Cardiac muscle cell (in vitro differentiated cells and primary cell): ENCODE data around the gene EPHA1. TPM values are rescaled to one million over a fixed set of nuclear protein-coding genes. Genes with fewer than 3 reads are reported as not detected.

ENCODE experiments used
- DNase-seq, 2 donors: peaks; one replicate each; pipeline versions ENCODE4 v3.0.0 to v3.0.0-alpha.2; 2010 to 2017; ENCODE audit warnings: low read depth in 1 of 2, low spot score in 1 of 2
- H3K27ac ChIP-seq: fragments of 200-600 bp; sonication (generic); 2 replicates; pipeline ENCODE4 v1.5.1; 2016
- H3K27me3 ChIP-seq: fragments of 200-600 bp; sonication (generic); 2 replicates; pipeline ENCODE4 v1.6.0; 2016; ENCODE audit warnings: control low read depth
- H3K36me3 ChIP-seq: fragments of 200-600 bp; sonication (generic); 2 replicates; pipeline ENCODE4 v1.5.1; 2016; ENCODE audit warnings: control low read depth
- H3K4me1 ChIP-seq: fragments of 200-600 bp; sonication (generic); 2 replicates; pipeline ENCODE4 v1.8.1; 2017; ENCODE audit warnings: low read depth, mild to moderate bottlenecking, mixed run types
- H3K4me3 ChIP-seq: fragments of 200-600 bp; sonication (generic); 2 replicates; pipeline ENCODE4 v1.5.1; 2016; ENCODE audit warnings: mild to moderate bottlenecking
- H3K9me3 ChIP-seq: fragments of 200-600 bp; sonication (generic); 2 replicates; pipeline ENCODE4 v1.5.1; 2017; ENCODE audit warnings: low read depth, mild to moderate bottlenecking, control low read depth
- CTCF ChIP-seq: IDR thresholded peaks from 2 replicates; pipeline ENCODE4 v1.5.1; 2012; ENCODE audit warnings: low read depth, mild to moderate bottlenecking, low read length
- polyA plus RNA-seq: library from polyadenylated mRNA; unstranded; fragments of >200 nt; fragmentation: Nextera tagmentation; extraction: Ambion mirVana; gene quantifications from 2 replicates; pipeline ENCODE4 v1.2.1, GENCODE V29; 2016
- total RNA-seq: library from RNA; depleted of rRNA; stranded (reverse); fragments of >200 nt; gene quantifications from 2 replicates; pipeline ENCODE4 v1.2.3, GENCODE V29; 2016

The EPHA1 gene
- total and polyA plus RNA-seq, 2 experiments from 2014 or later, result 0.30 to 1.8 TPM

- H3K9me3 ChIP-seq, result no peaks in the 10 kb centered on the region
- no peak for TF ChIP-seq CTCF
- DNase-seq, result no peak
Measured at GRCh38 chr7:143341842-143342241, 66.8 kb downstream of the EPHA1 start.

More at GRCh38 chr7:143341842-143342241, 66.8 kb downstream of the EPHA1 start:
- Histone ChIP-seq H3K4me1 (no peaks in the 10 kb centered on the region), H3K27ac (no peak overlapping the region), H3K4me3 (no peak overlapping the region), H3K27me3 (peaks cover 23% of the 10 kb centered on the region), H3K36me3 (no peaks in the 10 kb centered on the region)

Other genes with a start within 250 kb of the EPHA1 start
- gene TAS2R39, start 225.4 kb downstream of the EPHA1 start, total RNA-seq, result not detected in 2 replicates
- gene TAS2R39, start 225.4 kb downstream of the EPHA1 start, polyA plus RNA-seq, result 0.75 TPM in 1 of 2 replicates, not detected in the other
- not detected in 2 replicates for gene TAS2R40, start 186.8 kb downstream of the EPHA1 start, total RNA-seq
- not detected in 2 replicates for gene TAS2R40, start 186.8 kb downstream of the EPHA1 start, polyA plus RNA-seq
- gene GSTK1, start 145.4 kb downstream of the EPHA1 start, total RNA-seq, result 218 and 221 TPM in 2 replicates
- 230 and 248 TPM in 2 replicates for gene GSTK1, start 145.4 kb downstream of the EPHA1 start, polyA plus RNA-seq
- 0.11 and 0.69 TPM in 2 replicates for gene TMEM139, start 123.9 kb downstream of the EPHA1 start, total RNA-seq
- 2.0 and 3.0 TPM in 2 replicates for gene TMEM139, start 123.9 kb downstream of the EPHA1 start, polyA plus RNA-seq
- 8.6 and 11.1 TPM in 2 replicates for gene CASP2, start 120.5 kb downstream of the EPHA1 start, total RNA-seq
- 6.9 and 8.9 TPM in 2 replicates for gene CASP2, start 120.5 kb downstream of the EPHA1 start, polyA plus RNA-seq
- gene CLCN1, start 92.7 kb downstream of the EPHA1 start, total RNA-seq, result 0.11 TPM in 1 of 2 replicates, not detected in the other
- gene CLCN1, start 92.7 kb downstream of the EPHA1 start, polyA plus RNA-seq, result 0.09 TPM in 1 of 2 replicates, not detected in the other
- 0.71 and 3.0 TPM in 2 replicates for gene FAM131B, start 46.1 kb downstream of the EPHA1 start, total RNA-seq
- gene FAM131B, start 46.1 kb downstream of the EPHA1 start, polyA plus RNA-seq, result 0.14 and 0.26 TPM in 2 replicates
- gene ZYX, start 27.5 kb downstream of the EPHA1 start, total RNA-seq, result 43.6 and 57.2 TPM in 2 replicates
- gene ZYX, start 27.5 kb downstream of the EPHA1 start, polyA plus RNA-seq, result 98.4 and 101 TPM in 2 replicates
- gene TAS2R60, start 34.6 kb upstream of the EPHA1 start, total RNA-seq, result not detected in 2 replicates
- not detected in 2 replicates for gene TAS2R60, start 34.6 kb upstream of the EPHA1 start, polyA plus RNA-seq
- gene TAS2R41, start 69.0 kb upstream of the EPHA1 start, total RNA-seq, result not detected in 2 replicates
- gene TAS2R41, start 69.0 kb upstream of the EPHA1 start, polyA plus RNA-seq, result not detected in 2 replicates
- 0.24 TPM in 1 of 2 replicates, not detected in the other for gene CTAGE15, start 162.9 kb upstream of the EPHA1 start, total RNA-seq
- not detected in 2 replicates for gene CTAGE15, start 162.9 kb upstream of the EPHA1 start, polyA plus RNA-seq
- gene TCAF2, start 212.1 kb upstream of the EPHA1 start, total RNA-seq, result 0.21 and 1.6 TPM in 2 replicates
- 0.17 and 0.67 TPM in 2 replicates for gene TCAF2, start 212.1 kb upstream of the EPHA1 start, polyA plus RNA-seq